ENCODE data around the gene LDAH.

Gene LDAH

GRCh38 chr2:20649976-20650375 lies 172.9 kb downstream of the LDAH start:
- no peak for DNase-seq

DNA sequence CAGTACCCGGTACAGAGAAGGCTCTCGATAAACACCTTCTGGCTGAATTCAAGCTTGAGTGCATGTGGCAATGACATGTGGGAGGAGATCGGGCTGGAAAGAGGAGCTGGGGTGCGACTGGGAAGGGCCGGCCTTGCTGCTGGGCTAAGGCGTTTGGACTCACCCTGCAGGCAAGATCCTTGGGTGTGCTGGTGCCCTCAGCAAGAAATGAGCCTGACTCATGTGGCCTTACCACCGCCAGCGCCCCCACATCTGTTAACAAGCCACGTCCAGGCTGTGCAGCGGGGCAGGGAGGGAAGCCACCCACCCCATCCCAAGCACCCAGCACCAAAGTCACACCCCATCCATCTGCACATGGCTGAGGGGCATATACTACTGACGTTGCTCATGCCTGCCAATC lies 173.3 kb downstream of the LDAH start:
- DNase-seq, result no peak

DNA sequence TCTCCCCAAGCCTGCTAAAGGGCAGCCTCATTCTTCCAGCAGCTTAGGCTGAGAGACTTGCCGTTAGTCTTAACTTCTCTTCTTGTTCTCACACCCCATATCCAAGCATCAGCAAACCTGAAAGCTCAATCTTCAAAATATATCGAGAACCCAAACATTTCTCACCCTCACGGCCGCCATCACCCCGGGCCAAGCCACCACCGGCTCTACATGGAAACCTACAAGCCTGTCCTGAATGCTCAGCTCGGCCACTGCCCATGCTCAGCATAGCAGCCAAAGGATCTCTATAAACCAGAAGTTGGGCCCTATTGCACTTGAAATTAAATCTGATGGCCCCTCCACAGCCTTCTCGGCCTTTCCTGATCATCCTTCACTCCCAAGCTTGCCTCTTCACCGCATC lies 174.1 kb downstream of the LDAH start:
- DNase-seq, result no peak

- no peak for DNase-seq
These were observed 174.7 kb downstream of the LDAH start for GRCh38 chr2:20648206-20648605.

GRCh38 chr2:20647738-20648137 lies 175.2 kb downstream of the LDAH start:
- no peak for DNase-seq

GRCh38 chr2:20647211-20647610 lies 175.7 kb downstream of the LDAH start:
- no peak for DNase-seq

DNA sequence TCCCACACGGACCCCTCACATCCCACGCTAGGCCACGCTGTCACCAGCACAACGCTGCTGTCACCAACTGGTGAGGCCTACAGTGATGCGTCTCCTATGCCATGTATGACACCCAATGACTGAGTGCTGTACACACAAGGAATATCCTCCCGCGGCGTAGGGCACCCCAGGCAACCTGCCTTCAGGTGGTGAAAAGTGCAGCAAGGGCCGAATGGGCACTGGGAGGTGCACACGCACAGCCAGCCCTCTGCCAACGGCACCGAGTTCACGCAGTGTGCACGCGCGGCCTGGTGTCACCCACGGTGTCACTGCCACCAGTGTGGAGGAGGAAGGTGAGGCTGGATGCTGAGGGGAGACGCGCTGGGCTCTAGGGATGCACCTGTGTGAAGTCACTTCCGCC lies 176.5 kb downstream of the LDAH start:
- DNase-seq, result no peak

- no peak for DNase-seq
These were observed 177.1 kb downstream of the LDAH start for GRCh38 chr2:20645761-20646160.

- no peak for DNase-seq
These were observed 177.6 kb downstream of the LDAH start for GRCh38 chr2:20645301-20645701.

DNA sequence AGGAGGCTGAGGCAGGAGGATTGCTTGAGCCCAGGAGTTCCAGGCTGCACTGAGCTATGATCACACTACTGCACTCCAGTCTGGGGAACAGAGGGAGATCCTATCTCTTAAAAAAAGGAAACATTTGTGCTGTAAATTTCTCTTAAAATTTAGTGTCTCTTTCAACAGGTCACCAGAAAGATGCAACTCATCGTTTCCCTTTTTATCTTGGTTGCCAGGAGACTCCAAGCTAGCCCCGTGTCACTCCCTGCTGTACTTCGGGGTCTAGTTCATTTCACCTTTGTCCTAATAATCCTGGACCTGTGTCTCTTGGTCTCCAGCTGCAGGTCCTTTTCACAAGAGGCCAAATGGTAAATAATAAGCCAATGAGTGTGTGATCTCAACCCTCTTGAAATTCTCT lies 179.1 kb downstream of the LDAH start:
- no peak for DNase-seq

DNA sequence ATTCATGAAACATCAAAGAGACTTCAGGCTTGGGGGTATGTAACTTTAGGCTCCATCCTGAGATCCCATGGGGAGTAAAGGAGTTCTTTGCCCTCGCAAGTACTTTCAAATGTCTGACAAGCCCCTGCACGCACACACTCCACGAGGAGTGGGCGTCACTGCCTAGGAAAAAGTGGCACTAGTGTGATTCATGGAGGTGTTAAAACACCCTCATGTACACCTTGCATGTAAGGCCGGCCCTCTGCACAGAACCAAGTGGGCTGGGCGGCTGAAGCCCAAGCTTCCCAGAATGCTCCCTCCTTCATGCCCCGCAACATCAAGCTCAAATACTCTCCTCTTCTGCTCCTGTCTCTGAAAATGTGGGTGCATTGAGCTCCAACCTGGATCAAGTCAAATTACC lies 179.8 kb downstream of the LDAH start:
- DNase-seq, result no peak

GRCh38 chr2:20642055-20642971 lies 180.6 kb downstream of the LDAH start:
- DNase-seq, result peak in 1 of 2 experiments; percentile 19

GRCh38 chr2:20641123-20641985 lies 181.5 kb downstream of the LDAH start:
- no peak for DNase-seq

DNA sequence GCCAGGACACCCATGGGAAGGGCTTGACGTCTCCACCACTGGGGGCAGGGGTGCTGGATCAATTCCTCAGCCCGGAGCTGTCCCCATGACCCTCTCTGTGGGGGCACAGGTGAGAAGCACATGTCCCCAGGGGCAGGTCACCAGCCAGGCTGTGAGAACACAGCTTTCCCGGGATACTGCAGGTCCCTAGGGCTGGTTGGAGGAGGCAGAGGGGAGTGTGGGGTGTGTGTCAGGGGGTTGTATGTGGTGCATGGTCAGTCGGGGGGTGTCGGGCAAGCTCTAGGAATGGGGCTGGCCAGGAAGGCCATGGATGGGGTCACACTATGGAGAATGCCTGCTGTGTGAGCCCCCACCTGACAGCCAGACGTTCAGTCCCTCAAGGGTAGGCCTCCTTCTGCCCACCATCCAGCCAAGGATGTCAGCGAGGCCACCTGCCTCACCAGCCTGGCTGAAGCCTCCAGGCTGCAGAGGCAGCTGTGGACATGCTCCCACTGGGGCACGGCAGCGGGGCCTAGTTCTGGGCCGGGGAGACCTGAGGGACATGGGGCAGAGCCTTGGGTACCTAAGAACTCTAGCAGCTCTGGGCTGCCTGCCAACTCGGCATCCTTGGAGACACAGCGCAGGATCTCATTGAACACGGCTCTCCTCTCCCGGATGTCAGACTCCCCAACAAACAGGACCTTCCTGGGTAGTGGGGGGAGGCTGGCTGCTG lies 182.3 kb downstream of the LDAH start:
- no peak for DNase-seq

- no peak for DNase-seq
These were observed 184.1 kb downstream of the LDAH start for GRCh38 chr2:20638646-20639430.

- no peak for DNase-seq
These were observed 184.9 kb downstream of the LDAH start for GRCh38 chr2:20638014-20638413.

DNA sequence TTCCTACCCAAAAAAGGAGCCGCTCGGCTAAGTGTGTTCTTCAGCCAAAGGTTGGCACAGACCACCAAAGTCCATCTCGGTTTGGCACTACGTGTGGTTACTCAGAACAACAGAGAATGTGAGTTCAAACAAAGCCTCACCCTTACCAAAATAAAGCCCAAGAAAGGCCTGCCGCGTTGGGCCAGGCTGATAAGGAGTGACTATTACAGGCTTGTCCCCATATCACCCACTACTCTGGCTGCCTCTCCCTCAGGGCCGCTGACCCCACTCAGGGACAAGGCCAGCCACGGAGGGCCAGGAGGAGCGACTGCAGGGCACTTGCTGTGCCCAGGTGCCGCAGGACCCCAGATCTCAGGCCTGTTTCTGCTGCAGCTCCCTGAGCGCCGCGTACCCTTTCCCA lies 185.8 kb downstream of the LDAH start:
- DNase-seq, result no peak

- DNase-seq, result peak; percentile 23 to 64
These were observed 187.0 kb downstream of the LDAH start for GRCh38 chr2:20635675-20636584.

- DNase-seq, result no peak
These were observed 187.8 kb downstream of the LDAH start for GRCh38 chr2:20635113-20635510.

DNA sequence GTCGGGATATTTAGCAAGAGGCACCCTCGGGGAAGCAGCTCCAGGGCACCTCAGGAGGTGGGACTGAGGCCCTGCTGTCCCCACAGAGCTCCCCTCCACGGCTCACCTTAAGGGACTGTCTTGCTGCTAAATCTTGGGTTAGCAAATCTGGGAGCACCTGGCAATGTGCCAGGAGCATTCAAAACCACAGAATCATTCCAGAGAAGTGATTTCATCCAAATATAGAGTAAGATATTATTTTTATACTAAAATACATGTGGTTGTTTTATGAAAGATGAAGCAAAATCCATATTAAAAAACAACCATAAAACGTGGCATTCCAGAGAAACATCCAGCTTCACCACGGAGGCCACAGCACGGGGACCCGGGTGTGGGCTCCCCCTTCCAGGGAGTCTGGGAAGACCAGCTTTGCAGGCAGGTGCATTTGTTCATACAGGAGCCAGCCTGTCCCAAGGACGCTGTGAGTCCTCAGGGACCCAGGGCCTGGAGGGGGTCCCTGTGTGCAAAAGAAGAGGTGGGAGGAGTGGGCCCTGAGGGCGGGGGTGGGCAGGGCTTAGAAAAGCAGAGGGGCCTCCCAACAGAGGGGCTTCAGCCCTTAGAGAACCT lies 188.3 kb downstream of the LDAH start:
- no peak for DNase-seq

Data from cerebellar nuclear complex (tissue), 1 donor.